Keratinocyte (primary cell): ENCODE results near the gene TMEM219. TPM values are rescaled to one million over a fixed set of nuclear protein-coding genes. Genes with fewer than 3 reads are reported as not detected.

Experiments used
- DNase-seq: peaks from one replicate; pipeline ENCODE4 v3.0.0-alpha.2; 2011; ENCODE audit warnings: low read depth, missing footprints, low spot score
- FAIRE-seq: peaks from 2 replicates; lab custom pipeline; 2011; peaks lifted over from hg19 to GRCh38; lab: Jason Lieb, UNC
- H2AFZ ChIP-seq: 2 replicates; pipeline ENCODE4 v1.6.0; 2012; ENCODE audit warnings: low read length, control low read depth, inconsistent platforms; ENCODE audit not compliant: control insufficient read depth
- H3K27ac ChIP-seq: 2 replicates; pipeline ENCODE4 v1.5.1; 2011; ENCODE audit warnings: low read length; ENCODE audit not compliant: control insufficient read depth, insufficient read depth
- H3K27me3 ChIP-seq: 3 replicates; pipeline ENCODE4 v1.6.0; 2011; ENCODE audit warnings: low read length; ENCODE audit not compliant: control insufficient read depth, insufficient read depth; ENCODE audit errors: extremely low read depth
- H3K36me3 ChIP-seq, 2 experiments: 2 replicates in 1 of 2; 3 replicates in 1 of 2; pipeline ENCODE4 v1.5.1; 2011; ENCODE audit warnings: low read length in 2 of 2, mild to moderate bottlenecking in 1 of 2; ENCODE audit not compliant: control insufficient read depth in 2 of 2, insufficient read depth in 2 of 2; ENCODE audit errors: extremely low read depth in 1 of 2
- H3K4me1 ChIP-seq: 3 replicates; pipeline ENCODE4 v1.5.1; 2011; ENCODE audit warnings: low read length; ENCODE audit not compliant: control insufficient read depth, insufficient read depth; ENCODE audit errors: extremely low read depth
- H3K4me2 ChIP-seq: 3 replicates; pipeline ENCODE4 v1.6.0; 2011; ENCODE audit warnings: low read depth, low read length; ENCODE audit not compliant: control insufficient read depth, insufficient read depth; ENCODE audit errors: extremely low read depth
- H3K4me3 ChIP-seq, 3 experiments: fragments of 200-600 bp in 1 of 3; sonication (generic) in 1 of 3; 2 replicates in 2 of 3; 3 replicates in 1 of 3; pipeline ENCODE4 v1.5.1; 2011 to 2016; ENCODE audit warnings: low read length in 3 of 3, mild to moderate bottlenecking in 3 of 3, control low read depth in 2 of 3, inconsistent platforms in 1 of 3, low read depth in 1 of 3, mixed read lengths in 1 of 3, mixed run types in 1 of 3, moderate library complexity in 1 of 3; ENCODE audit not compliant: control insufficient read depth in 2 of 3, insufficient read depth in 2 of 3; ENCODE audit errors: extremely low read depth in 1 of 3
- H3K79me2 ChIP-seq: 2 replicates; pipeline ENCODE4 v1.6.0; 2012; ENCODE audit warnings: low read length; ENCODE audit not compliant: control insufficient read depth, insufficient read depth
- H3K9ac ChIP-seq: 3 replicates; pipeline ENCODE4 v1.6.0; 2011; ENCODE audit warnings: low read length; ENCODE audit not compliant: control insufficient read depth, insufficient read depth; ENCODE audit errors: extremely low read depth
- H3K9me1 ChIP-seq: 3 replicates; pipeline ENCODE4 v1.6.0; 2011; ENCODE audit warnings: low read length; ENCODE audit not compliant: control insufficient read depth, insufficient read depth; ENCODE audit errors: extremely low read depth
- H3K9me3 ChIP-seq: 2 replicates; pipeline ENCODE4 v1.5.1; 2012; ENCODE audit warnings: low read depth, low read length; ENCODE audit not compliant: control insufficient read depth
- H4K20me1 ChIP-seq: 3 replicates; pipeline ENCODE4 v1.6.0; 2011; ENCODE audit warnings: low read length; ENCODE audit not compliant: control insufficient read depth, insufficient read depth; ENCODE audit errors: extremely low read depth
- CTCF ChIP-seq, 3 experiments: IDR thresholded peaks in 1 of 3; conservative IDR thresholded peaks in 1 of 3; optimal IDR thresholded peaks in 1 of 3; 2 replicates in 2 of 3; 3 replicates in 1 of 3; pipeline versions ENCODE3 to v1.5.1; 2011; ENCODE audit warnings: low read length in 3 of 3, mild to moderate bottlenecking in 3 of 3, moderate library complexity in 2 of 3, control low read depth in 1 of 3, inconsistent platforms in 1 of 3; ENCODE audit not compliant: insufficient read depth in 2 of 3; ENCODE audit errors: extremely low read depth in 1 of 3
- EZH2 ChIP-seq: IDR thresholded peaks from one replicate; pipeline ENCODE4 v1.6.1; 2012; ENCODE audit warnings: inconsistent platforms, mild to moderate bottlenecking, low read length, moderate library complexity
- dilution Hi-C: fragments of 300-500 bp; cut with MboI; formaldehyde crosslinking; loops from one replicate; pipeline ENCODE4 v1.7.0; 2020; ENCODE audit warnings: low sequenced_read_pairs; ENCODE audit not compliant: extremely low pct_ligation_motif_present
- polyA plus RNA-seq, 5 experiments: library from polyadenylated mRNA; depleted of rRNA in 3 of 5; stranded (reverse) in 3 of 5; stranded (forward) in 1 of 5; unstranded in 1 of 5; fragments of >200 nt; gene quantifications; 1 replicate in 1 of 5; 2 replicates in 3 of 5; 3 replicates in 1 of 5; pipeline versions ENCODE4 v1.2.1 to v1.2.3, GENCODE V29; 2011 to 2012; ENCODE audit warnings: missing spikeins in 2 of 5, low read depth in 1 of 5, low replicate concordance in 1 of 5

TMEM219 gene
- polyA plus RNA-seq, 1 donor (not counting 4 experiments of a cell fraction or from before 2014, with no cell fraction given) = 48.5 TPM

DNA sequence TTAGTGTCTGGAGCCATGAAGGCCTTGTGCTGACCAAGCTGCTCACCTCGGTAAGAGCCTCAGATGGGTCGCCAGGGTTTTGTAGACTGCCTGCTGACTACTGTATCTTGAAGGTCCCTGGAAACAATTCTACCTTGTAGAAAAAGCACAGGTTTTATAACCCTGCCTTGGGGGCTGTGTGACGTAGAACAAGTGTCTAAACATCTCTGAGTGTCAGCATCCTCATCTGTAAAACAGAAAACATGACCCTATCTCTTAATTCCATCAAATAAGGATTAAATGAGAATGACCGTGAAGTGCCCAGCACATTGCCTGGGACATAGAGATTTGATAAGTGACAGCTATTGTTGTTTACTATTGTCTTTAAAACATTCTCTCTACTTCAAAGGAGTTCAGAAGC lies 6.3 kb downstream of the TMEM219 start:
- Histone ChIP-seq H3K27ac (no peak overlapping the region), H3K27me3 (no peaks in the 10 kb centered on the region), H3K9ac (no peak overlapping the region), H3K4me1 (no peaks in the 10 kb centered on the region), H3K9me3 (no peaks in the 10 kb centered on the region), H3K4me2 (no peak overlapping the region), H3K9me1 (peaks cover 3% of the 10 kb centered on the region), H2AFZ (no peak overlapping the region), H3K36me3 (peaks cover 5 to 17% of the 10 kb centered on the region in 2 experiments), H4K20me1 (no peaks in the 10 kb centered on the region), H3K79me2 (no peaks in the 10 kb centered on the region), H3K4me3 (no peak overlapping the region)
- dilution Hi-C loops = no loop called here
- FAIRE-seq (no peak), DNase-seq (no peak)
- TF ChIP-seq EZH2 (no peak), CTCF (optimal IDR thresholded peaks at IDR 0.05 in 1 of 3, IDR thresholded peaks at IDR 0.05 in 1 of 3, conservative IDR thresholded peaks at IDR 0.05 in 1 of 3; ENCODE audit: extremely low read depth in 1 of 3, insufficient read depth in 2 of 3, low read length in 3 of 3) (no peak)

GRCh38 chr16:29971304-29971703 lies 9.4 kb downstream of the TMEM219 start:
- H3K36me3 ChIP-seq = peaks cover 5 to 13% of the 10 kb centered on the region in 2 experiments
- no peak overlapping the region for H3K4me2 ChIP-seq
- H3K4me1 ChIP-seq = peaks cover 15% of the 10 kb centered on the region
- H3K9ac ChIP-seq = no peak overlapping the region
- peaks cover 25% of the 10 kb centered on the region for H3K79me2 ChIP-seq
- no peaks in the 10 kb centered on the region for H3K27me3 ChIP-seq
- H4K20me1 ChIP-seq = peaks cover 8% of the 10 kb centered on the region
- H3K4me3 ChIP-seq = no peak overlapping the region
- H3K9me3 ChIP-seq = no peaks in the 10 kb centered on the region
- TF ChIP-seq CTCF (optimal IDR thresholded peaks at IDR 0.05 in 1 of 3, IDR thresholded peaks at IDR 0.05 in 1 of 3, conservative IDR thresholded peaks at IDR 0.05 in 1 of 3; ENCODE audit: extremely low read depth in 1 of 3, insufficient read depth in 2 of 3, low read length in 3 of 3) = no peak
- no peak for TF ChIP-seq EZH2
- no peak overlapping the region for H3K27ac ChIP-seq
- FAIRE-seq (no peak), DNase-seq (no peak)
- H2AFZ ChIP-seq = no peak overlapping the region
- H3K9me1 ChIP-seq = peaks cover 3% of the 10 kb centered on the region
- dilution Hi-C loops = no loop called here
